Smooth muscle cell (in vitro differentiated cells): ENCODE measurements around the gene PHOSPHO1. TPM values are rescaled to one million over a fixed set of nuclear protein-coding genes. Genes with fewer than 3 reads are reported as not detected.

Experiments used
- DNase-seq: peaks from one replicate; lab custom pipeline; 2025; ENCODE audit not compliant: unreplicated experiment; lab: John Stamatoyannopoulos, UW
- H2AFZ ChIP-seq: fragments of 200-600 bp; sonication (generic); 2 replicates; pipeline ENCODE4 v1.6.0; 2016; ENCODE audit warnings: antibody characterized with exemption, low read depth, mild to moderate bottlenecking
- H3F3A ChIP-seq: fragments of 200-600 bp; sonication (generic); 2 replicates; pipeline ENCODE4 v1.6.0; 2017; ENCODE audit warnings: antibody characterized with exemption, low read depth
- H3K27ac ChIP-seq: fragments of 200-600 bp; sonication (generic); 2 replicates; pipeline ENCODE4 v1.5.1; 2016; ENCODE audit warnings: low read depth, mild to moderate bottlenecking
- H3K27me3 ChIP-seq: fragments of 200-600 bp; sonication (generic); 2 replicates; pipeline ENCODE4 v1.6.1; 2016; ENCODE audit warnings: low read depth, mild to moderate bottlenecking
- H3K36me3 ChIP-seq: fragments of 200-600 bp; sonication (generic); 2 replicates; pipeline ENCODE4 v1.5.1; 2016; ENCODE audit warnings: low read depth
- H3K4me1 ChIP-seq: fragments of 200-600 bp; sonication (generic); 2 replicates; pipeline ENCODE4 v1.5.1; 2016; ENCODE audit warnings: low read depth
- H3K4me2 ChIP-seq: fragments of 200-600 bp; sonication (generic); 2 replicates; pipeline ENCODE4 v1.6.0; 2016; ENCODE audit warnings: mild to moderate bottlenecking
- H3K4me3 ChIP-seq: fragments of 200-600 bp; sonication (generic); 2 replicates; pipeline ENCODE4 v1.5.1; 2016; ENCODE audit warnings: mild to moderate bottlenecking
- H3K79me2 ChIP-seq: fragments of 200-600 bp; sonication (generic); 2 replicates; pipeline ENCODE4 v1.6.0; 2016; ENCODE audit warnings: low read depth, mild to moderate bottlenecking
- H3K9ac ChIP-seq: fragments of 200-600 bp; sonication (generic); 2 replicates; pipeline ENCODE4 v1.6.0; 2016; ENCODE audit warnings: low read depth
- H3K9me3 ChIP-seq: fragments of 200-600 bp; sonication (generic); replicated peaks from 2 replicates; pipeline ENCODE4 v1.5.1; 2016; ENCODE audit warnings: low read depth
- H4K20me1 ChIP-seq: fragments of 200-600 bp; sonication (generic); 2 replicates; pipeline ENCODE4 v1.6.0; 2016; ENCODE audit warnings: low read depth
- WGBS: methylation state at CpG from one replicate; pipeline ENCODE4 v1.1.7; 2016; ENCODE audit warnings: low lambda C conversion rate; 5-methylcytosine and 5-hydroxymethylcytosine counted together
- polyA plus RNA-seq: library from polyadenylated mRNA; unstranded; fragments of >200 nt; fragmentation: Nextera tagmentation; extraction: Ambion mirVana; gene quantifications from 2 replicates; pipeline ENCODE4 v1.2.1, GENCODE V29; 2016
- total RNA-seq: library from RNA; depleted of rRNA; stranded (reverse); fragments of >200 nt; gene quantifications from 2 replicates; pipeline ENCODE4 v1.2.3, GENCODE V29; 2014
- TF ChIP-seq, protein P1 (sequence below): fragments of 200-600 bp; sonication (generic); IDR thresholded peaks from 2 replicates; pipeline ENCODE4 v1.5.1; 2017; ENCODE audit warnings: borderline replicate concordance, mild to moderate bottlenecking, antibody characterized with exemption; ENCODE audit not compliant: insufficient read depth, poor library complexity, severe bottlenecking

Gene PHOSPHO1
- total and polyA plus RNA-seq, 2 experiments from 2014 or later = 3.0 to 4.2 TPM

DNA sequence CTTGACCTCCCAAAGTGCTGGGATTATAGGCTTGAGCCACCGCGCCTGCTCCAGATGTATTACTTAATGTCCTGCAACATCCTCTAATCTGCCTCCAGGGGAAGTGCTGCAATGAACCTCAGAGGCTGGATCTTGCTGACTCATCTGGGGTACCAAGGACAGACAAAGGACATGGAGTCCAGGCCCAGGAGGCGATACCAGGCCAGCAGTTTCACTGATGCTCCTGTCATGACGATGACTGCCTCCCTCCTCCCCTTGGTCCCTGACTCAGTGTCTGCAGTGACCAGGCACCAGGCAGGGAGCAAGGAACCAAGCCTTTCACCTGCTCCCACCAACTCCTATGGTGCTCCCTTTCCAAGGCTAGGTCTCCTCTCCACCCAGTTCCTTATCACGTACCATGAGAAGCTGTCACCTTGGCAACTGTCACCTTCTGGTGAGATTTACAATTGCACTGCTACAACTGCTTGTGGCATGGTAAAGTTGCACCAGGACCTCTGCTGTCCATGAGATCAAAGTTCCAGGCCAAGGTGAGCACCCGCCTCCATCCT is 21.6 kb upstream of the PHOSPHO1 start:
- H3K27me3 ChIP-seq = no peaks in the 10 kb centered on the region
- 63% methylated on average over 6 of the region's 6 CpGs for WGBS
- H3K4me2 ChIP-seq = no peak overlapping the region
- TF ChIP-seq, protein P1, sequence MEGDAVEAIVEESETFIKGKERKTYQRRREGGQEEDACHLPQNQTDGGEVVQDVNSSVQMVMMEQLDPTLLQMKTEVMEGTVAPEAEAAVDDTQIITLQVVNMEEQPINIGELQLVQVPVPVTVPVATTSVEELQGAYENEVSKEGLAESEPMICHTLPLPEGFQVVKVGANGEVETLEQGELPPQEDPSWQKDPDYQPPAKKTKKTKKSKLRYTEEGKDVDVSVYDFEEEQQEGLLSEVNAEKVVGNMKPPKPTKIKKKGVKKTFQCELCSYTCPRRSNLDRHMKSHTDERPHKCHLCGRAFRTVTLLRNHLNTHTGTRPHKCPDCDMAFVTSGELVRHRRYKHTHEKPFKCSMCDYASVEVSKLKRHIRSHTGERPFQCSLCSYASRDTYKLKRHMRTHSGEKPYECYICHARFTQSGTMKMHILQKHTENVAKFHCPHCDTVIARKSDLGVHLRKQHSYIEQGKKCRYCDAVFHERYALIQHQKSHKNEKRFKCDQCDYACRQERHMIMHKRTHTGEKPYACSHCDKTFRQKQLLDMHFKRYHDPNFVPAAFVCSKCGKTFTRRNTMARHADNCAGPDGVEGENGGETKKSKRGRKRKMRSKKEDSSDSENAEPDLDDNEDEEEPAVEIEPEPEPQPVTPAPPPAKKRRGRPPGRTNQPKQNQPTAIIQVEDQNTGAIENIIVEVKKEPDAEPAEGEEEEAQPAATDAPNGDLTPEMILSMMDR = no peak
- H3K9ac ChIP-seq = no peak overlapping the region
- H3K4me3 ChIP-seq = no peak overlapping the region
- no peaks in the 10 kb centered on the region for H3F3A ChIP-seq
- no peak overlapping the region for H2AFZ ChIP-seq
- H3K4me1 ChIP-seq = no peaks in the 10 kb centered on the region
- no peaks in the 10 kb centered on the region for H3K9me3 ChIP-seq
- H3K36me3 ChIP-seq = no peaks in the 10 kb centered on the region
- H3K27ac ChIP-seq = no peak overlapping the region
- DNase-seq = no peak
- H4K20me1 ChIP-seq = no peaks in the 10 kb centered on the region
- no peaks in the 10 kb centered on the region for H3K79me2 ChIP-seq

DNA sequence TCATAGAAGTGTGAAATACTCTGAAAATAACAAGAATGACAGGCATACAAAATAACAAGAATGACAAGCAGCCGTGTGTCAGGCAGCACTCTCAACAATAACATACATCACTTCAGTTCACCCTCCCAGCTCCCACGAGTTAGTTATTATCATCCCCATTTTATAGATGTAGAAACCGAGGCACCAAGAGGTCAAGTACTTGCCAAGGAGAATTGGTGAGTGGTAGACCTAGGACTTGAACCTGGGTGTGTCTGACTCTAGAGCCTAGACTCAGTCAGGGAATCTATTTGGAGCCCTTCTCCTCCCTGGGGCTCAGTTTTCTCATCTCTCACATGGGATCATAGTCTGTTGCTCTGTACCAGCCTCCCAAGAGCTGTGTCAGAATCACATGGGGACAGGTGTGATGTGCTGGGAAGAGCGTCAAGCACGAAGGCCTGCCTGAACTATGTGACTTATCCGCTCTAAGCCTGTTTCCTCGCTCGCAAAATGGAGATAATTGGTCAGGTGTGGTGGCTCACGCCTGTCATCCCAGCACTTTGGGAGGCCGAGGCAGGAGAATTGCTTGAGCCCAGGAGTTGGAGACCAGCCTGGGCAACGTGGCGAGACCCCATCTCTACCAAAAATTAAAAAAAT is 19.4 kb upstream of the PHOSPHO1 start:
- H3K4me3 ChIP-seq = no peak overlapping the region
- no peaks in the 10 kb centered on the region for H3K36me3 ChIP-seq
- H3K4me2 ChIP-seq = no peak overlapping the region
- DNase-seq = no peak
- H3K79me2 ChIP-seq = no peaks in the 10 kb centered on the region
- H3K9ac ChIP-seq = no peak overlapping the region
- WGBS = 94% methylated on average over 12 of the region's 12 CpGs
- TF ChIP-seq, protein P1 = no peak
- no peaks in the 10 kb centered on the region for H3K27me3 ChIP-seq
- no peak overlapping the region for H2AFZ ChIP-seq
- no peaks in the 10 kb centered on the region for H3K9me3 ChIP-seq
- no peak overlapping the region for H3K27ac ChIP-seq
- no peaks in the 10 kb centered on the region for H3F3A ChIP-seq
- no peaks in the 10 kb centered on the region for H3K4me1 ChIP-seq
- H4K20me1 ChIP-seq = no peaks in the 10 kb centered on the region

DNA sequence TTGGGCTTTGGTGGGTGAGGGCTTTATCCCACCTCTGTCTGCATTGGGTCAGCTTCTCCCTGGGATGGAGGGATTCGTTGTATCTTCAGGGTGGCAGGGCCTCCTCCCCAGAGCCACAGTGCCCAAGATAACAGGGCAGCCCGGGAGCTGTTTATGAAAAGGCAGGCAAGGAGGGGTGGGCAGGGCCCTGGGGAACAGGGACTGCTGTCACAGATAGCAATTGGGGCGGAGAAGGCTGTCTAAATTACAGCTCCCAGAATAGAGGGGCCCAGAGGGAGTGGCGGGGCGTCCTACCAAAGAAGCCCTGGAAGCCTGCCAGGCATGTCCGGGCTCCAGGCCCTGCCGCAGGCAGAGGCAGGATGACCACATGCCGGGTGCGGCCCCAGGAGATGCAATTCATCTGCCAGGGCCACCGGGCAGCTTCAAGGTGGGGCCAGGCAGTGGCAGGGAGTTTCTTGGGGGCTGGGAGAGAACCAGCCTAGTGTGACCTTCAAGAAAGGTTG is 18.8 kb upstream of the PHOSPHO1 start:
- Histone ChIP-seq H3F3A (no peaks in the 10 kb centered on the region), H3K4me2 (no peak overlapping the region), H3K9me3 (no peaks in the 10 kb centered on the region), H2AFZ (no peak overlapping the region), H3K4me3 (no peak overlapping the region), H3K4me1 (no peaks in the 10 kb centered on the region), H4K20me1 (no peaks in the 10 kb centered on the region), H3K27ac (no peak overlapping the region), H3K36me3 (no peaks in the 10 kb centered on the region), H3K79me2 (no peaks in the 10 kb centered on the region), H3K9ac (no peak overlapping the region), H3K27me3 (no peaks in the 10 kb centered on the region)
- whole genome bisulfite sequencing = 73% methylated on average over 10 of the region's 10 CpGs
- TF ChIP-seq, protein P1 = no peak
- no peak for DNase-seq

DNA sequence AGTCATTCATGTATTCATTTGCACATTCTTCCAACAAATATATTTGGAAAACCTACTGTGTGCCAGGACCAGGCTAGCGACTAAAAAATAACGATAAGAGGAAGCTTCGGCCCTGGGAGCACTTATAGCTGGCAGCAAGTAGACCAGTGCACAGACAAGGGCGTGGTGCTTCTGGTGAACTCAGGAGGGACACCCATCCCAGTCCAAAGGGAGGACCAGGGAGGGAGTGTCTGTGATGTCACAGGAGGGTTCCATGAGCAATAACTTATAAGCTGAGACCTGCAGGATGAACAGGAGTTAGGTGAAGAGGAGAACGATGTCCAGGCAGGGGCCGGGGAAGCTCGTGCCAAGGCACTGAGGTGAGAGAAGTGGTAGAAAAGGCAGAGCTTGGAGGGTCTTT is 17.4 kb upstream of the PHOSPHO1 start:
- no peaks in the 10 kb centered on the region for H3F3A ChIP-seq
- no peaks in the 10 kb centered on the region for H3K9me3 ChIP-seq
- H3K4me1 ChIP-seq = no peaks in the 10 kb centered on the region
- TF ChIP-seq, protein P1 = no peak
- no peak overlapping the region for H3K9ac ChIP-seq
- WGBS = 97% methylated on average over 7 of the region's 7 CpGs
- no peaks in the 10 kb centered on the region for H4K20me1 ChIP-seq
- DNase-seq = no peak
- no peak overlapping the region for H3K27ac ChIP-seq
- H3K36me3 ChIP-seq = no peaks in the 10 kb centered on the region
- H3K4me2 ChIP-seq = no peak overlapping the region
- no peak overlapping the region for H3K4me3 ChIP-seq
- H3K27me3 ChIP-seq = no peaks in the 10 kb centered on the region
- H3K79me2 ChIP-seq = no peaks in the 10 kb centered on the region
- no peak overlapping the region for H2AFZ ChIP-seq
